HG02588 (cell line): ENCODE data around the gene ERVMER34-1.

Experiments used
- ATAC-seq: cut with Tn5 transposase; IDR thresholded peaks from one replicate; pipeline ENCODE4 v1.9.1; 2021; ENCODE audit warnings: mild to moderate bottlenecking, moderate library complexity; ENCODE audit not compliant: unreplicated experiment

Gene ERVMER34-1

GRCh38 chr4:52721968-52722815 lies 29.0 kb downstream of the ERVMER34-1 start:
- peak; percentile 96 for ATAC-seq

GRCh38 chr4:52718123-52718522 lies 33.1 kb downstream of the ERVMER34-1 start:
- no peak for ATAC-seq

- ATAC-seq: no peak
These were observed 34.7 kb downstream of the ERVMER34-1 start for GRCh38 chr4:52716364-52717151.

- no peak for ATAC-seq
These were observed 35.3 kb downstream of the ERVMER34-1 start for GRCh38 chr4:52715914-52716313.

- no peak for ATAC-seq
These were observed 35.8 kb downstream of the ERVMER34-1 start for GRCh38 chr4:52715255-52715897.

GRCh38 chr4:52714597-52715254 lies 36.5 kb downstream of the ERVMER34-1 start:
- no peak for ATAC-seq

- ATAC-seq: no peak
These were observed 37.7 kb downstream of the ERVMER34-1 start for GRCh38 chr4:52713456-52713937.

GRCh38 chr4:52712251-52713130 lies 38.7 kb downstream of the ERVMER34-1 start:
- peak; percentile 88 for ATAC-seq

GRCh38 chr4:52711834-52712250 lies 39.4 kb downstream of the ERVMER34-1 start:
- ATAC-seq: peak; percentile 2

- no peak for ATAC-seq
These were observed 40.0 kb downstream of the ERVMER34-1 start for GRCh38 chr4:52711272-52711671.

GRCh38 chr4:52709155-52709554 lies 42.1 kb downstream of the ERVMER34-1 start:
- ATAC-seq: no peak

- ATAC-seq: no peak
These were observed 46.6 kb downstream of the ERVMER34-1 start for GRCh38 chr4:52704661-52705060.

- ATAC-seq: no peak
These were observed 47.1 kb downstream of the ERVMER34-1 start for GRCh38 chr4:52704133-52704532.

GRCh38 chr4:52701207-52701606 lies 50.0 kb downstream of the ERVMER34-1 start:
- ATAC-seq: peak; percentile 96

GRCh38 chr4:52694936-52695335 lies 56.3 kb downstream of the ERVMER34-1 start:
- no peak for ATAC-seq

- no peak for ATAC-seq
These were observed 57.7 kb downstream of the ERVMER34-1 start for GRCh38 chr4:52693492-52693891.
